GM12874 (cell line): ENCODE data around the gene SMPDL3B.

Experiments
- CTCF ChIP-seq: IDR thresholded peaks from 2 replicates; pipeline ENCODE4 v1.5.1; 2011; ENCODE audit warnings: low read depth, mild to moderate bottlenecking, control low read depth, low read length, moderate library complexity; ENCODE audit not compliant: insufficient read depth

SMPDL3B gene

DNA sequence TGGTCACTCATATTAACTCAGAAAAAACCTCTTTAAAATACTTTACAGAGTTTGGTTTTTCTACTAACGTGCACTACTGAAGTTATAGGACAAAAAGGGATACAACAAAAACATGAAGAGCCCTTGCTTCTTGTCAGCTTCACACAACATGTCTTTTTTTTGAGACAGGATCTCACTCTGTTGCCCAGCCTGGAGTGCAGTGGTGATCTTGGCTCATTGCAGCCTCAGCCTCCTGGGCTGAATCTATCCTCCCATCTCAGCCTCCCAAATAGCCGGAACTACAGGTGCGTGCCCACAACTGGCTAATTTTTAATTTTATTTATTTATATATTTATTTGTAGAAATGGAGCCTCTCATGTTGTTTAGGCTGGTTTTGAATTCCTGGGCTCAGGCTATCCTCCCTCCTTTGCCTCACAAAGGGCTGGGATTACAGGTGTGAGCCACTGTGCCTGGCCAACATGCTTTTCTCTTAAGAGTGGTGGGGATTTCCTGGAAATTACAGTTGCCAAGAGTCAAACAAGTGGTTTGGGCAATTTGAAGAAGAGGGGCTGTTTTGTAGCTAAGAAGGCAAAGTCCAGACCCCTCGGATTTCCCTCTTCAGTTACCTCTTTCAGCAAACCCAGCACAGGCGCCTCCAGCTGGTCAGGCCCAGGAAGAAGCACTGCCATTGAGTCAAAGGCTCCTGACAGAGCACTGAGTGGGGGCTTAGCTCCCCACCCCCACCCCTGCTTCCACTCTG lies 6.4 kb upstream of the SMPDL3B start:
- no peak for TF ChIP-seq CTCF

- no peak for TF ChIP-seq CTCF
These were observed 3.6 kb upstream of the SMPDL3B start for GRCh38 chr1:27931184-27931583.

GRCh38 chr1:27931759-27932158 lies 3.0 kb upstream of the SMPDL3B start:
- no peak for TF ChIP-seq CTCF

- no peak for TF ChIP-seq CTCF
These were observed 921 bp downstream of the SMPDL3B start for GRCh38 chr1:27935721-27936120.

GRCh38 chr1:27936370-27936769 lies 1.6 kb downstream of the SMPDL3B start:
- TF ChIP-seq CTCF = no peak

GRCh38 chr1:27937524-27937836 lies 2.7 kb downstream of the SMPDL3B start:
- TF ChIP-seq CTCF = no peak

DNA sequence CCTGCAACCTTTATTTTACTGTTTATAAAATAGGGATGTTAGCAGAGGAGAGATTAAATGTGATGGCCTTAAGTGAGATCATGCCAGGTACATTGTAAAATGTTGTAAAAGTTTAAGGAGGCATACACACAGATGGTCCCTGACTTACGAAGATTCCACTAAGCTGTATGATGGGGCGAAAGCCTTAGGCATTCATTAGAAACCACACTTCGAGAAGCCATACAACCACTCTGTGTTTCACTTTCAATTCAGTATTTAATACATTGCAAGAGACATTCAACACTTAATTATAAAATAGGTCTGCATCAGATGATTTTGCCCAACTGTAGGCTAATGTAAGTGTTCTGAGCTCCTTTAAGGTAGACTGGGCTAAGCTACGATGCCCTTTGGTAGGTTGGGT lies 3.7 kb downstream of the SMPDL3B start:
- TF ChIP-seq CTCF = no peak
